Dermis microvascular lymphatic vessel endothelial cell (primary cell): ENCODE data around the gene C11orf16. TPM values are rescaled to one million over a fixed set of nuclear protein-coding genes. Genes with fewer than 3 reads are reported as not detected.
"Not testable (repeated sequence)": the region's sequence is repeated elsewhere in the genome, so short reads cannot be mapped to it uniquely, and the experiment has no call there.

Source experiments
- DNase-seq, 2 donors: peaks; one replicate each; pipeline versions ENCODE4 v3.0.0 to v3.0.0-alpha.2; 2010; ENCODE audit warnings: low read depth in 2 of 2
- total RNA-seq: library from RNA; depleted of rRNA; stranded (reverse); fragments of >200 nt; gene quantifications from 2 replicates; pipeline ENCODE4 v1.2.1, GENCODE V29; 2014

The C11orf16 gene
- total RNA-seq, 1 donor from 2014 or later, result not detected

DNA sequence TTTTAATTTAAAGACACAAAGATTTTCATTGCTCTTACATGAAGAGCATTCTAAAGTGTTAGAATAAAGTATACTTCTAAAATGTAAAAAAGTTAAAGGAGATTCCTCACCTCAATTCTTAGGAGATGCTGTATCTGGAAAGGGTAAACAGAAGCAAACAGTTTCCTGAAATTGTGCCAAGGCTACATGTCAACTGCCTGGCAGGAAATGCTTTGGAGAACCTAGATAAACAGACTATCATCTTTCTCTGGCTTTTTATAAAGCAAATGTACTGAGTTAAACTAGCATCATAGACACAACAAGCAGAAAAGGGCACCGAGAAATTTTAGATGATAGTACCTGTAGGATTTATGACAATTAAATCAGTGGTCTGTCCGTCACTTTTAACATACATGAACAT lies 46.4 kb downstream of the C11orf16 start:
- DNase-seq, result no peak

DNA sequence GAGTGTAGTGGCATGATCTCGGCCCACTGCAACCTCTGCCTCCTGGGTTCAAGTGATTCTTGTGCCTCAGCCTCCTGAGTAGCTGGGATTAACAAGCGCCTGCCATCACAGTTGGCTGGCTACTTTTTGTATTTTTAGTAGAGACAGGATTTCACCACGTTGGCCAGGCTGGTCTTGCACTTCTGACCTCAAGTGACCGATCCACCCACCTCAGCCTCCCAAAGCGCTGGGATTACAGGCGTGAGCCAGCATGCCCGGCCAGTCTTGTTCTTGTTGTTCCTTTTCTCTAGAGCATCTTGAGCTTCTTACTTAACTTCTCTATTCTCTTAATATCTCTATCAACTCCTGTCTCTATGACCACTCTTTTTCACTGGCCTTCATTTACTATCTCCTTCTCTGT lies 51.2 kb downstream of the C11orf16 start:
- DNase-seq, result not testable (repeated sequence)

DNA sequence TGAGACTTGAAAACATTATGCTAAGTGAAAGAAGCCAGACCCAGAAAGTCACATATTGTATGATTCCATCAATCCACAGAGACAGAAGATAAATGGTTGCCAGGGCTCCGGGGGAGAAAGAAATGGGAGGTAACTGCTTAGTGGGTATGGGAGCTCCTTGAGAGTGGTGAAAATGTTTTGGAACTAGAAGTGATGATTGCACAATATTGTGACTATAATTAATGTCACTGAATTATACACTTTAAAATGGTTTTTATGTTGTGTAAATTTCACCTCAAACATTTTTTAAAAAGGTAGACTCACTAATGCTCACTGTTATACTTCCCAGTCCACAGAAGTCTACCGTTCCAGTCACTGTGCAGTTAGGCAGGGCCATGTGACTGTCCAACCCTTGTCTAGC lies 54.0 kb downstream of the C11orf16 start:
- no peak for DNase-seq

DNA sequence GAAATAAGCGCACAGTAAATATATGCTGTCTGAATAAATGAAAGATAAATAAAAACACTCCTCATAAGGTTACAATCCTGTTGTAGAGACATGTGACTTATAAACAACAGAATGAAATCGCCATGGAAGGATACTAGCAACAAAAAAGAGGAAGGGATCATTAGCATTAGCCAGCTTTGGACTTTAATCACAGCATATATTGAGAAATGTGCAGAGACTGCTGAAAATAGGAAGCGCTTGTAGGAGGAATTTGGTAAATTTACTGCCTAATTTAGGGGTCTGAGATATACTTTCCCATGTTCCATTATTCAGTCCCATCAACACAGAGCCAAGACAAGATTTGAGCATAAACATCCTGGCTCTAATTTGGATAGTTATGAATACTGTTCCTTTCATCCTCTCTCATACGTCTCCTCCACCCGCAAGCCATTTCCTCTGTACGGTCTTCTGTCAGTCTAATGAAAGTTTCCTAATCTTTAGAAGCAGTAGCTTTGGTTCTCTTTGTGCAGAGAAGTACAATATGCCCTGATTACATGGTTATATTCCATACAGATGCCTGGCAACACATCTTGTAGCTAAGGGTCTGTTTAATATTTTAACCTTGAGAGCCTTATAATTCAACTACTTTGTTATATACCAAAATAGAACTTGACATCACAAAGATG lies 58.9 kb downstream of the C11orf16 start:
- no peak for DNase-seq

DNA sequence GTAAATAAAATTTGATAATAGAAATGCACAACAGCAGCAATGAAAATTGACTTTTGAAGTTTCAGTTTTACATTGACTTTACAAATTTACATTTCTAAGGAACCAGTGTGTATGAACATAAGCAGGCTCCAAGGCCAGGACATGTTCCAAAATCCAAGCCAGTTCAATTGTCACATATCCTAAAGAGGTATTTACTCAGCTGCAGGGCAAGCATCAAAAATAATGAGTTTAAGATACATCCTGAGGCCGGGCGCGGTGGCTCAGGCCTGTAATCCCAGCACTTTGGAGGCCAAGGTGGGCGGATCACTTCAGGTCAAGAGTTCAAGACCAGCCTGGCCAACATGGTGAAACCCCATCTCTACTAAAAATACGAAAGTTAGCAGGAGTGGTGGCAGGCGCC lies 60.8 kb downstream of the C11orf16 start:
- no peak for DNase-seq

DNA sequence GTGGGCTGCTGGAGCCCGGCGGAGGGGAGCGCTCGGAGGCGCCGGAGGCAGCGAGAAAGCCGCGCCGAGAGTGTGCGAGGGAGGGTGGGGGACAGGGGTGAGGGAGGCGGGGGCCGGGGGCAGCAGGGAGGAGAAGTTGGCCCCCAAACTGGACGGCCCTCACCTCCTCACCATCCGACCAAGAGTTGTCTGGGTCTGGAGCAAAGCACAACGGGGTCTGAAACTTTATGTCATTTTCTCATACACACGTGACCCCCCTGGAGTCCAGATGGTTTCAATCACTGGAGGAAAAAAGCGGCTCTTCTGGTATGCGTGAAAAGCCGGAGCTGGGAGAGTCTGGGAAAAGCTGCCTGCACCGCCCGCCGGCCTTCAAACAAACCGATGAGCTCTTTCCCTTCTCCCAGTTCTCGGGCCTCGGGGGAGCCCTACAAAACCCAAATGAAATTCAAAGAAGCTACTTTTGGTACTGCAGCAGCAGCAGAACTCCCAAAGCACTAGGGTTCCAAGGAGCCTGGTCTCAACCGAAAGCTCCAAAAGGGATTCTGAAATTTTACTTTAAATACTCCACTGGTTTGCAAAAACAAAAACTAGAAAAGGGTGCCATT lies 61.5 kb downstream of the C11orf16 start:
- DNase-seq, result peak in 1 of 2 donors; percentile 82

DNA sequence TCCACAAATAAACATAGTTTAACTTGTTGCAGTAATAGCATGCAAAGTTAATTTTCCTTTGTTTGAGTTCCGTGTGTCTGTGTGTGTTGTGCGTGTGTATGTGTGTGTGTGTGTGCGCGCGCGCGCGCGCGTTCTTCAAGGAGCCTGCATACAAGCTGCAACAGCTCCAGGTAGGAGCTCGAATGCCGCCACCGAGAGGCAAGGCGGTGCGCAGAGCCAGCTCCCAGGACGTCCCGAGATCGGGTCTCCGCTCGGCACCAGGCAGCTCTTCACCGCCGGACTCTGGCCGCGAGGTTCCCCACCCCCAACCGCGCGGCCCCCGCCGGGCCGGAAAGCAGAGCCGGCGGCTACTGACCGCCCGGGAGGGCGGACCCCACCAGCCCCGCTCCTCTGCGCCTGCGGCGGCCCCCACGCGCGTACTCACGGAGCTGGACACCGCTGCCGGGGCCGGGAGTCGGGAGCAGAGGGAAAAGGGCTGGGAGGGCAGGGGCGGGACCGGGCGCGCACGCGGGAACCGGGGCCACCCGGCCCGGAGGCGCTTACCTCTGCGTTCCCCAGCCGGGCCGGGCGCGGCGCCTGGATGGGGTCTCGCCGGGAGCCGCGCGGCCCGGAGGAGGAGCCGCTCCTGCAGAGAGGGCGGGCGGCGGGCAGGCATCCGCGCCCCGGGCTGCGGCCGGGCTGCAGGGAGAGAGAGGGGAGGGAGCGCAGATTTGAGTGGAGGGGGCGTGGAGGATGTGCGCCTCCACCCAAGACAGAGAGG lies 62.2 kb downstream of the C11orf16 start:
- DNase-seq, result peak in 1 of 2 donors; percentile 73

Other genes with a start within 250 kb of the C11orf16 start
- gene AKIP1, start 21.8 kb downstream of the C11orf16 start, total RNA-seq, result 19.0 and 31.3 TPM in 2 replicates
- gene ASCL3, start 10.1 kb upstream of the C11orf16 start, total RNA-seq, result not detected in 2 replicates
- 26.3 and 30.6 TPM in 2 replicates for gene TMEM9B, start 31.5 kb upstream of the C11orf16 start, total RNA-seq
- 0.63 and 1.2 TPM in 2 replicates for gene NRIP3, start 71.1 kb upstream of the C11orf16 start, total RNA-seq
- gene SCUBE2, start 158.7 kb upstream of the C11orf16 start, total RNA-seq, result 0.77 and 1.5 TPM in 2 replicates